ENCODE data around the gene TNNT1. TPM values are rescaled to one million over a fixed set of nuclear protein-coding genes. Genes with fewer than 3 reads are reported as not detected.
A peak's percentile ranks its signal among the peaks of the same experiment; 100 is the strongest.

Gene TNNT1
- total RNA-seq, 6 experiments from 2014 or later, result 1.2 to 10.9 (median 1.6) TPM; not detected in 2

- Histone ChIP-seq H3K9me3 (no peaks in the 10 kb centered on the region), H3K4me1 (peaks cover 0 to 18% (median 7%) of the 10 kb centered on the region in 4 donors), H3K4me3 (peak within 1 kb of the TSS; percentile 81 to 83 (median 83)), H3K27ac (peak within 1 kb of the TSS; percentile 53 to 70 (median 66)), H3K36me3 (peaks cover 0 to 2% (median 0%) of the 10 kb centered on the region in 4 donors), H3K27me3 (no peaks in the 10 kb centered on the region)
- peak in 1 of 3 donors; percentile 52 for DNase-seq
- WGBS (ENCODE audit: insufficient coverage, low coverage, low lambda C conversion rate, missing lambda C conversion rate), result 0% methylated on average over 8 of the region's 97 CpGs
- TF ChIP-seq POLR2A (IDR thresholded peaks at IDR 0.05), result peak; percentile 1
- TF ChIP-seq, protein P1, sequence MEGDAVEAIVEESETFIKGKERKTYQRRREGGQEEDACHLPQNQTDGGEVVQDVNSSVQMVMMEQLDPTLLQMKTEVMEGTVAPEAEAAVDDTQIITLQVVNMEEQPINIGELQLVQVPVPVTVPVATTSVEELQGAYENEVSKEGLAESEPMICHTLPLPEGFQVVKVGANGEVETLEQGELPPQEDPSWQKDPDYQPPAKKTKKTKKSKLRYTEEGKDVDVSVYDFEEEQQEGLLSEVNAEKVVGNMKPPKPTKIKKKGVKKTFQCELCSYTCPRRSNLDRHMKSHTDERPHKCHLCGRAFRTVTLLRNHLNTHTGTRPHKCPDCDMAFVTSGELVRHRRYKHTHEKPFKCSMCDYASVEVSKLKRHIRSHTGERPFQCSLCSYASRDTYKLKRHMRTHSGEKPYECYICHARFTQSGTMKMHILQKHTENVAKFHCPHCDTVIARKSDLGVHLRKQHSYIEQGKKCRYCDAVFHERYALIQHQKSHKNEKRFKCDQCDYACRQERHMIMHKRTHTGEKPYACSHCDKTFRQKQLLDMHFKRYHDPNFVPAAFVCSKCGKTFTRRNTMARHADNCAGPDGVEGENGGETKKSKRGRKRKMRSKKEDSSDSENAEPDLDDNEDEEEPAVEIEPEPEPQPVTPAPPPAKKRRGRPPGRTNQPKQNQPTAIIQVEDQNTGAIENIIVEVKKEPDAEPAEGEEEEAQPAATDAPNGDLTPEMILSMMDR (IDR thresholded peaks at IDR 0.05), result no peak
- intact Hi-C loops (cut with DNase I), result no loop called here
- peak in 1 of 4 donors; percentile 3 for ATAC-seq
Observed at GRCh38 chr19:55116859-55117662, 31.9 kb downstream of the TNNT1 start, which contains the start of gene PPP1R12C. TSS of gene PPP1R12C (minus strand) at chr19:55117637. CDS start at chr19:55117543, 94 bp downstream.

DNA sequence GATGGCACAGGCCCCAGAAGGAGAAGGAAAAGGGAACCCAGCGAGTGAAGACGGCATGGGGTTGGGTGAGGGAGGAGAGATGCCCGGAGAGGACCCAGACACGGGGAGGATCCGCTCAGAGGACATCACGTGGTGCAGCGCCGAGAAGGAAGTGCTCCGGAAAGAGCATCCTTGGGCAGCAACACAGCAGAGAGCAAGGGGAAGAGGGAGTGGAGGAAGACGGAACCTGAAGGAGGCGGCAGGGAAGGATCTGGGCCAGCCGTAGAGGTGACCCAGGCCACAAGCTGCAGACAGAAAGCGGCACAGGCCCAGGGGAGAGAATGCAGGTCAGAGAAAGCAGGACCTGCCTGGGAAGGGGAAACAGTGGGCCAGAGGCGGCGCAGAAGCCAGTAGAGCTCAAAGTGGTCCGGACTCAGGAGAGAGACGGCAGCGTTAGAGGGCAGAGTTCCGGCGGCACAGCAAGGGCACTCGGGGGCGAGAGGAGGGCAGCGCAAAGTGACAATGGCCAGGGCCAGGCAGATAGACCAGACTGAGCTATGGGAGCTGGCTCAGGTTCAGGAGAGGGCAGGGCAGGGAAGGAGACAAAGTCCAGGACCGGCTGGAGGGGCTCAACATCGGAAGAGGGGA, 32.7 kb downstream of the TNNT1 start:
- H3K36me3 ChIP-seq, result peaks cover 0 to 2% (median 0%) of the 10 kb centered on the region in 4 donors
- ATAC-seq, result peak; percentile 21 to 35 (median 32)
- WGBS (ENCODE audit: insufficient coverage, low coverage, low lambda C conversion rate, missing lambda C conversion rate), result under 1% methylated on average over 24 of the region's 25 CpGs

DNA sequence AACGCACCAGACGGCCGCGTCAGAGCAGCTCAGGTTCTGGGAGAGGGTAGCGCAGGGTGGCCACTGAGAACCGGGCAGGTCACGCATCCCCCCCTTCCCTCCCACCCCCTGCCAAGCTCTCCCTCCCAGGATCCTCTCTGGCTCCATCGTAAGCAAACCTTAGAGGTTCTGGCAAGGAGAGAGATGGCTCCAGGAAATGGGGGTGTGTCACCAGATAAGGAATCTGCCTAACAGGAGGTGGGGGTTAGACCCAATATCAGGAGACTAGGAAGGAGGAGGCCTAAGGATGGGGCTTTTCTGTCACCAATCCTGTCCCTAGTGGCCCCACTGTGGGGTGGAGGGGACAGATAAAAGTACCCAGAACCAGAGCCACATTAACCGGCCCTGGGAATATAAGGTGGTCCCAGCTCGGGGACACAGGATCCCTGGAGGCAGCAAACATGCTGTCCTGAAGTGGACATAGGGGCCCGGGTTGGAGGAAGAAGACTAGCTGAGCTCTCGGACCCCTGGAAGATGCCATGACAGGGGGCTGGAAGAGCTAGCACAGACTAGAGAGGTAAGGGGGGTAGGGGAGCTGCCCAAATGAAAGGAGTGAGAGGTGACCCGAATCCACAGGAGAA, 33.5 kb downstream of the TNNT1 start:
- Histone ChIP-seq H3K27ac (no peak overlapping the region), H3K36me3 (peaks cover 0 to 2% (median 0%) of the 10 kb centered on the region in 4 donors), H3K27me3 (no peaks in the 10 kb centered on the region), H3K4me3 (peak overlapping the region in 2 of 3 donors; percentile 81 to 83), H3K4me1 (peaks cover 0 to 18% (median 7%) of the 10 kb centered on the region in 4 donors), H3K9me3 (no peaks in the 10 kb centered on the region)
- DNase-seq (peak in 1 of 3 donors; percentile 13), ATAC-seq (no peak)
- TF ChIP-seq, protein P1 (IDR thresholded peaks at IDR 0.05), result no peak
- no peak for TF ChIP-seq POLR2A (IDR thresholded peaks at IDR 0.05)
- 56% methylated on average over 12 of the region's 13 CpGs for WGBS (ENCODE audit: insufficient coverage, low coverage, low lambda C conversion rate, missing lambda C conversion rate)
- intact Hi-C loops (cut with DNase I), result no loop called here

More for the DNA sequence above, 32.7 kb downstream of the TNNT1 start:
- no peaks in the 10 kb centered on the region for H3K27me3 ChIP-seq
- TF ChIP-seq POLR2A (IDR thresholded peaks at IDR 0.05), result no peak
- TF ChIP-seq, protein P1 (IDR thresholded peaks at IDR 0.05), result no peak
- peak; percentile 65 to 77 (median 69) for DNase-seq
- no peaks in the 10 kb centered on the region for H3K9me3 ChIP-seq
- H3K4me3 ChIP-seq, result peak overlapping the region; percentile 81 to 83 (median 83)
- intact Hi-C loops (cut with DNase I), result no loop called here
- peak overlapping the region in 2 of 3 donors; percentile 53 to 70 for H3K27ac ChIP-seq
- H3K4me1 ChIP-seq, result peaks cover 0 to 18% (median 7%) of the 10 kb centered on the region in 4 donors

- TF ChIP-seq POLR2A (IDR thresholded peaks at IDR 0.05), result no peak
- TF ChIP-seq, protein P1 (IDR thresholded peaks at IDR 0.05), result no peak
- Histone ChIP-seq H3K4me3 (no peak overlapping the region), H3K27ac (no peak overlapping the region), H3K27me3 (no peaks in the 10 kb centered on the region), H3K4me1 (peaks cover 0 to 18% (median 7%) of the 10 kb centered on the region in 4 donors), H3K36me3 (peaks cover 0 to 2% (median 0%) of the 10 kb centered on the region in 4 donors), H3K9me3 (no peaks in the 10 kb centered on the region)
- WGBS (ENCODE audit: insufficient coverage, low coverage, low lambda C conversion rate, missing lambda C conversion rate), result 100% methylated on average over 2 of the region's 9 CpGs
- ATAC-seq (no peak), DNase-seq (peak in 1 of 3 donors; percentile 21)
- intact Hi-C loops (cut with DNase I), result no loop called here
Observed at GRCh38 chr19:55114566-55115145, 34.4 kb downstream of the TNNT1 start.

Measured in right lobe of liver (tissue), 6 donors.